NCI-H2196 treated with DMSO at 0.1 percent for 48 hours (cell line): ENCODE results near the gene HOXA9.

Experiments used
- DNase-seq: peaks from one replicate; lab custom pipeline; 2025; ENCODE audit not compliant: unreplicated experiment; lab: John Stamatoyannopoulos, UW

HOXA9 gene

GRCh38 chr7:27129729-27130539, 35.4 kb downstream of the HOXA9 start:
- DNase-seq, result no peak

- DNase-seq, result no peak
Observed at GRCh38 chr7:27128776-27129728, 36.3 kb downstream of the HOXA9 start.

GRCh38 chr7:27128034-27128433, 37.3 kb downstream of the HOXA9 start:
- DNase-seq, result no peak

- no peak for DNase-seq
Observed at GRCh38 chr7:27126596-27127327, 38.6 kb downstream of the HOXA9 start.

GRCh38 chr7:27125986-27126394, 39.3 kb downstream of the HOXA9 start:
- DNase-seq, result no peak

- no peak for DNase-seq
Observed at GRCh38 chr7:27124902-27125689, 40.2 kb downstream of the HOXA9 start.

GRCh38 chr7:27124096-27124901, 41.0 kb downstream of the HOXA9 start:
- DNase-seq, result no peak

GRCh38 chr7:27123477-27124053, 41.8 kb downstream of the HOXA9 start:
- no peak for DNase-seq

GRCh38 chr7:27123007-27123476, 42.3 kb downstream of the HOXA9 start:
- DNase-seq, result no peak

GRCh38 chr7:27122077-27122910, 43.0 kb downstream of the HOXA9 start:
- DNase-seq, result no peak

- no peak for DNase-seq
Observed at GRCh38 chr7:27121684-27122076, 43.7 kb downstream of the HOXA9 start.

- DNase-seq, result no peak
Observed at GRCh38 chr7:27119412-27119911, 45.9 kb downstream of the HOXA9 start.

GRCh38 chr7:27118580-27118979, 46.8 kb downstream of the HOXA9 start:
- no peak for DNase-seq

GRCh38 chr7:27117887-27118491, 47.3 kb downstream of the HOXA9 start:
- DNase-seq, result no peak

- DNase-seq, result no peak
Observed at GRCh38 chr7:27116962-27117886, 48.1 kb downstream of the HOXA9 start.
